Hepatocyte (in vitro differentiated cells): Measurements from ENCODE around the gene EIPR1. TPM values are rescaled to one million over a fixed set of nuclear protein-coding genes. Genes with fewer than 3 reads are reported as not detected.

Experiments used
- DNase-seq: peaks from one replicate; pipeline ENCODE4 v3.0.0-alpha.2; 2016; ENCODE audit warnings: low spot score
- H2AFZ ChIP-seq: fragments of 200-600 bp; sonication (generic); 2 replicates; pipeline ENCODE4 v1.6.0; 2016; ENCODE audit warnings: antibody characterized with exemption, mild to moderate bottlenecking
- H3K27ac ChIP-seq: fragments of 200-600 bp; sonication (generic); 2 replicates; pipeline ENCODE4 v1.5.1; 2016; ENCODE audit warnings: mild to moderate bottlenecking
- H3K27me3 ChIP-seq: fragments of 200-600 bp; sonication (generic); 2 replicates; pipeline ENCODE4 v1.6.1; 2016
- H3K36me3 ChIP-seq: fragments of 200-600 bp; sonication (generic); replicated peaks from 2 replicates; pipeline ENCODE4 v1.5.1; 2016; ENCODE audit warnings: low read depth; ENCODE audit not compliant: insufficient read depth
- H3K4me1 ChIP-seq: fragments of 200-600 bp; sonication (generic); 2 replicates; pipeline ENCODE4 v1.5.1; 2016; ENCODE audit warnings: mild to moderate bottlenecking, moderate library complexity; ENCODE audit not compliant: insufficient read depth
- H3K4me2 ChIP-seq: fragments of 200-600 bp; sonication (generic); 2 replicates; pipeline ENCODE4 v1.6.0; 2016
- H3K4me3 ChIP-seq: fragments of 200-600 bp; sonication (generic); 2 replicates; pipeline ENCODE4 v1.5.1; 2016; ENCODE audit warnings: mild to moderate bottlenecking
- H3K79me2 ChIP-seq: fragments of 200-600 bp; sonication (generic); 2 replicates; pipeline ENCODE4 v1.6.0; 2017; ENCODE audit warnings: mild to moderate bottlenecking
- H3K9me2 ChIP-seq: fragments of 200-600 bp; sonication (generic); replicated peaks from 2 replicates; pipeline ENCODE4 v1.6.0; 2017; ENCODE audit warnings: mild to moderate bottlenecking; ENCODE audit not compliant: insufficient read depth
- H3K9me3 ChIP-seq: fragments of 200-600 bp; sonication (generic); 2 replicates; pipeline ENCODE4 v1.5.1; 2016; ENCODE audit warnings: low read depth, mild to moderate bottlenecking
- H4K20me1 ChIP-seq: fragments of 200-600 bp; sonication (generic); 2 replicates; pipeline ENCODE4 v1.6.0; 2016; ENCODE audit warnings: mild to moderate bottlenecking; ENCODE audit not compliant: insufficient read depth, poor library complexity, severe bottlenecking
- CTCF ChIP-seq: fragments of 200-600 bp; sonication (generic); IDR thresholded peaks from 2 replicates; pipeline ENCODE4 v1.5.1; 2016; ENCODE audit warnings: antibody characterized with exemption, mild to moderate bottlenecking; ENCODE audit not compliant: poor library complexity
- EZH2 ChIP-seq: fragments of 200-600 bp; sonication (generic); IDR thresholded peaks from 2 replicates; pipeline ENCODE4 v1.6.1; 2016; ENCODE audit warnings: antibody characterized with exemption, mild to moderate bottlenecking, borderline replicate concordance
- EZH2phosphoT487 ChIP-seq: fragments of 200-600 bp; sonication (generic); IDR thresholded peaks from one replicate; pipeline ENCODE4 v1.6.1; 2018; ENCODE audit warnings: antibody characterized with exemption, mild to moderate bottlenecking, low read depth, moderate library complexity; ENCODE audit not compliant: unreplicated experiment, severe bottlenecking
- WGBS: methylation state at CpG from one replicate; pipeline ENCODE4 v1.1.6; 2016; ENCODE audit warnings: low lambda C conversion rate; ENCODE audit errors: missing lambda C conversion rate; 5-methylcytosine and 5-hydroxymethylcytosine counted together
- polyA plus RNA-seq: library from polyadenylated mRNA; unstranded; fragments of >200 nt; fragmentation: Nextera tagmentation; extraction: Ambion mirVana; gene quantifications from 2 replicates; pipeline ENCODE4 v1.2.1, GENCODE V29; 2016
- total RNA-seq: library from RNA; depleted of rRNA; stranded (reverse); fragments of >200 nt; gene quantifications from 2 replicates; pipeline ENCODE4 v1.2.3, GENCODE V29; 2014

Gene EIPR1
- total and polyA plus RNA-seq, 2 experiments from 2014 or later, result 27.4 to 42.3 TPM

DNA sequence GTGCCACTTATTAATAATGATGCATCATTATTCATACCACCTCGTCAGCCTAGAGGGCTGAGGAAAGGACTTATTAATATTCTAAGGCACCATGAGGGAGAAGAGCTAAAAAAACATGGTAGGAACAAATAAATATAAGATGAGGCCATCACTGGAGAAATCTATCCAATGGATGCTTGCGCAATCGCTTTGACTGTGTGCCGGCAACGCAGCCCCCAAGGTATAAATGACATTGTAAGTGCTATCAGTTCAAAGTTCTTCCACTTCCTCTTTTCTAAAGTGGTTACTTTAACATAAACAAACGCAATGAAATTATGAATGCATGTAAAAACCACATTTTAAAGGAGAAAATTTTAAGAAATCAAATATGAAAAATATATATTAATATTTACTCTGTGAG, 164.6 kb downstream of the EIPR1 start:
- 91% methylated on average over 6 of the region's 6 CpGs for WGBS
- H3K9me2 ChIP-seq, result no peaks in the 10 kb centered on the region
- no peaks in the 10 kb centered on the region for H4K20me1 ChIP-seq
- no peaks in the 10 kb centered on the region for H3K36me3 ChIP-seq
- no peak for DNase-seq
- H3K27ac ChIP-seq, result no peak overlapping the region
- H3K27me3 ChIP-seq, result no peaks in the 10 kb centered on the region
- no peak overlapping the region for H3K4me2 ChIP-seq
- H2AFZ ChIP-seq, result no peak overlapping the region
- H3K9me3 ChIP-seq, result no peaks in the 10 kb centered on the region
- H3K79me2 ChIP-seq, result no peaks in the 10 kb centered on the region
- H3K4me3 ChIP-seq, result no peak overlapping the region
- H3K4me1 ChIP-seq, result no peaks in the 10 kb centered on the region
- no peak for TF ChIP-seq CTCF
- TF ChIP-seq EZH2phosphoT487, result no peak
- TF ChIP-seq EZH2, result no peak

DNA sequence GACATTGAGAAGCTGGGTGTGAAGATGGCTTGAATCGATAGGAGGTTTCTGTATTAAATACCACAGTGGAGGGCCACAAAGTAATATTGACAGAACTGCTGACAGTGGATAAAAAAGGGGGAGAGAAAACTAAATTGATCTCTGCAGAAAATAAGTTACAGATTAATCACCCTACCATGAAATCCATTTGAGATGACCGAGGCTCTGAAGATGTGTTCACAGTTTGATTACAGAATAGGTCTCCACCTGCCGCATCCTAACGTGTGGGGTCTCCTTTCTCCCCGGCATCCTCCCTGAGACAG, 165.6 kb downstream of the EIPR1 start:
- 94% methylated on average over 5 of the region's 5 CpGs for WGBS
- DNase-seq, result no peak
- Histone ChIP-seq H3K4me3 (no peak overlapping the region), H3K9me2 (no peaks in the 10 kb centered on the region), H3K36me3 (no peaks in the 10 kb centered on the region), H3K4me1 (no peaks in the 10 kb centered on the region), H3K4me2 (no peak overlapping the region), H4K20me1 (no peaks in the 10 kb centered on the region), H2AFZ (no peak overlapping the region), H3K9me3 (no peaks in the 10 kb centered on the region), H3K27me3 (no peaks in the 10 kb centered on the region), H3K27ac (no peak overlapping the region), H3K79me2 (no peaks in the 10 kb centered on the region)
- TF ChIP-seq EZH2, result no peak
- TF ChIP-seq CTCF, result no peak
- TF ChIP-seq EZH2phosphoT487, result no peak

DNA sequence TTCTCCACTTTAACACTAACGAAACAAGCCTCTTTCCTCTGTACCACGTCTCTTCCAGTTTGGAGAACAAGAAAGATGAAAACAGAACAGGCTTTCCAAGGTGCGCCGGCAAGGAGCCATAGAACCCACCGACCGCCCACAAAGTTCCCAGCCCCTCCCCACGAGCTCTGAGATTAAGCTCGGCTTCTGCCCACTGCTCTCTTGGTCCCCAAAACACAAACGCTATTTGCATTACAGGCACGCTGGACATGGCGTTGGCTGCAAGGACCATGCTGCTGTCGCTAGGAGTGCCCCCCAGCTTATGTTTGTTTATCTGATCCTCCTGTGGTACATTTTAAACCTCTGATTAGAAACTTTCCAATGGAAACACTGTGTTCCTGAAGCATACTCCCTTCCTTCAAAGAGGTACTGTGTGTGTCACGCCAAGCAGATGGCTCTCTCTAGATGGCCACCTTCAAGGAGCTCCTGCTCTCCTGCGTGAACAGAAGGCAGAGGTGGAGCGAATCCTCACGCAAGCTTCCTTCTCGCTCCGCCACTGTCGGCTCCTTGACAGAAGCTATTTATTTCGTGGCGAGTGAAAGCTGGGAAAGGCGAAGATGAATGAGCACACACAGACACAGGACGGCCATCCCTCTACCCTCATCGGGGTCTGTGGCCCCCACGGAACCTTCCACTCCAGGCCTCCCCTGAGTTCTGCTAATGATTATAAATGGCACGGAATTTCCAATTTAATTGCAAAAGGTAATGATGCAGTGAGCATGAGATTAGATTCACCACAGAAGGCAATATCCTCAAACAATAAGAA, 166.2 kb downstream of the EIPR1 start:
- no peaks in the 10 kb centered on the region for H3K79me2 ChIP-seq
- H3K9me2 ChIP-seq, result no peaks in the 10 kb centered on the region
- H3K27ac ChIP-seq, result no peak overlapping the region
- H3K4me2 ChIP-seq, result no peak overlapping the region
- no peak for DNase-seq
- no peak overlapping the region for H2AFZ ChIP-seq
- H3K4me1 ChIP-seq, result no peaks in the 10 kb centered on the region
- H3K27me3 ChIP-seq, result no peaks in the 10 kb centered on the region
- no peaks in the 10 kb centered on the region for H3K9me3 ChIP-seq
- H3K4me3 ChIP-seq, result no peak overlapping the region
- H4K20me1 ChIP-seq, result no peaks in the 10 kb centered on the region
- WGBS, result 89% methylated on average over 26 of the region's 26 CpGs
- no peaks in the 10 kb centered on the region for H3K36me3 ChIP-seq
- TF ChIP-seq EZH2phosphoT487, result no peak
- no peak for TF ChIP-seq EZH2
- TF ChIP-seq CTCF, result no peak

DNA sequence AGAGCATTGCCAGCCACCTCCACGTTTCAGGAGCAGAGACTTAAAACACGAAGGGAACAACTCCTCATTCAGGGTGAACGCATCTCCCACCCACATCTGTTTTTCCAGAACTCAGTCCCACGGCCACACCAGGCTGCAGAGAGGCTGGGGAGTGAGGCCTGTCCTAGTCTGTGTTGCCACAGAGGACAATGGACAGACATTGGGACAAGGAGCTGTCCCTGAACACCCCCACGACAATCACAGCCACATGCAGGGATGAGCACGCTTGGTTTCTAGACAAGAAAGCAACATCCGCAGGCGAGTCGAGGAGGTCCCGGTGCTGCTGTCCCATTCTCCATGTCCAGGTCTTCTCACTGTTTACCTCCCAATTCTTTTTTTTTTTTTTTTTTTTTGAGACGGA, 167.4 kb downstream of the EIPR1 start:
- no peak for DNase-seq
- no peak overlapping the region for H3K4me2 ChIP-seq
- no peak overlapping the region for H3K4me3 ChIP-seq
- no peaks in the 10 kb centered on the region for H3K9me2 ChIP-seq
- no peaks in the 10 kb centered on the region for H3K79me2 ChIP-seq
- H3K4me1 ChIP-seq, result no peaks in the 10 kb centered on the region
- H3K9me3 ChIP-seq, result no peaks in the 10 kb centered on the region
- H3K36me3 ChIP-seq, result no peaks in the 10 kb centered on the region
- no peak for TF ChIP-seq CTCF
- TF ChIP-seq EZH2, result no peak
- TF ChIP-seq EZH2phosphoT487, result no peak
- WGBS, result 92% methylated on average over 10 of the region's 11 CpGs
- H3K27me3 ChIP-seq, result no peaks in the 10 kb centered on the region
- no peak overlapping the region for H3K27ac ChIP-seq
- no peak overlapping the region for H2AFZ ChIP-seq
- H4K20me1 ChIP-seq, result no peaks in the 10 kb centered on the region
